Nephron progenitor cell (in vitro differentiated cells): ENCODE results near the gene SH2B3.
A peak's percentile ranks its signal among the peaks of the same experiment; 100 is the strongest.

Experiments
- DNase-seq: peaks from one replicate; pipeline ENCODE4 v3.0.0; 2021
- H3K27ac Mint-ChIP-seq: 2 replicates; pipeline ENCODE4 v1.8.0; 2021; ENCODE audit warnings: mild to moderate bottlenecking, moderate library complexity, mixed read lengths
- H3K27me3 Mint-ChIP-seq: 2 replicates; pipeline ENCODE4 v1.8.0; 2021; ENCODE audit warnings: mild to moderate bottlenecking, low read depth, mixed read lengths; ENCODE audit not compliant: poor library complexity
- H3K36me3 Mint-ChIP-seq: 2 replicates; pipeline ENCODE4 v1.8.0; 2021; ENCODE audit warnings: low read depth, mixed read lengths
- H3K4me1 Mint-ChIP-seq: 2 replicates; pipeline ENCODE4 v1.8.0; 2021; ENCODE audit warnings: mixed read lengths
- H3K4me3 Mint-ChIP-seq: 2 replicates; pipeline ENCODE4 v1.8.0; 2021; ENCODE audit warnings: mild to moderate bottlenecking, moderate library complexity, mixed read lengths
- H3K9me3 Mint-ChIP-seq: 2 replicates; pipeline ENCODE4 v1.8.0; 2021; ENCODE audit warnings: mild to moderate bottlenecking, moderate library complexity, mixed read lengths
- TF ChIP-seq, protein P1 (sequence below): fragments of 200-600 bp; sonication (generic); IDR thresholded peaks from 2 replicates; pipeline ENCODE4 v1.5.0; 2021; ENCODE audit warnings: antibody characterized with exemption

Gene SH2B3

DNA sequence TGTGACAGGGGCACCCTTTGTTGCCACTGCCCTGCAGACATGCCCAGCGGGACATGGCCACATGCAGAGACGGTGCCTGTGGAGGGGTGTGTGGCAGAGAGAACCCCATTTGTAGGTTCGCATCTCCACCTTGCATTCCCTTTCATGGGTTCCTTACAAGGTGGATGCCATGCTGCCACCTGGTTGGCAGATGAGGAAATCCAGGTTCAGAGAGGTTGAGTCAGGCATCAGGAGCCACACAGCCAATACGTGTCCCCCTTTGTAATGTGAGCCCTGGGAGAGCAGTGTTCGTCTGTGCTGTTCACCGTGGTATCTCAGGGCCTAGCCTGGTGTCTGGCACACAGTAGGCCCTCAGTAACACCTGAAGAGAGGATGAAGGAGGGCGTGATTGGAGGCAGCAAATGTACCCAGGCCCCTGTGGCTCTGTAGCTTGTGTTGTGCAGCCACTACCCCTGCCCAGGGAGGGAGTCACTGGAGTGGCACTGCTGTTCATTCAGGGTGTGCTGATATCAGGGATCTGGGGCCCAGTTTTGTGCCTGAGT lies 9.1 kb downstream of the SH2B3 start:
- TF ChIP-seq, protein P1, sequence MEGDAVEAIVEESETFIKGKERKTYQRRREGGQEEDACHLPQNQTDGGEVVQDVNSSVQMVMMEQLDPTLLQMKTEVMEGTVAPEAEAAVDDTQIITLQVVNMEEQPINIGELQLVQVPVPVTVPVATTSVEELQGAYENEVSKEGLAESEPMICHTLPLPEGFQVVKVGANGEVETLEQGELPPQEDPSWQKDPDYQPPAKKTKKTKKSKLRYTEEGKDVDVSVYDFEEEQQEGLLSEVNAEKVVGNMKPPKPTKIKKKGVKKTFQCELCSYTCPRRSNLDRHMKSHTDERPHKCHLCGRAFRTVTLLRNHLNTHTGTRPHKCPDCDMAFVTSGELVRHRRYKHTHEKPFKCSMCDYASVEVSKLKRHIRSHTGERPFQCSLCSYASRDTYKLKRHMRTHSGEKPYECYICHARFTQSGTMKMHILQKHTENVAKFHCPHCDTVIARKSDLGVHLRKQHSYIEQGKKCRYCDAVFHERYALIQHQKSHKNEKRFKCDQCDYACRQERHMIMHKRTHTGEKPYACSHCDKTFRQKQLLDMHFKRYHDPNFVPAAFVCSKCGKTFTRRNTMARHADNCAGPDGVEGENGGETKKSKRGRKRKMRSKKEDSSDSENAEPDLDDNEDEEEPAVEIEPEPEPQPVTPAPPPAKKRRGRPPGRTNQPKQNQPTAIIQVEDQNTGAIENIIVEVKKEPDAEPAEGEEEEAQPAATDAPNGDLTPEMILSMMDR, result no peak
- no peak for DNase-seq
- Mint-ChIP-seq H3K4me3 (no peak overlapping the region), H3K4me1 (peaks cover 34% of the 10 kb centered on the region), H3K9me3 (no peaks in the 10 kb centered on the region), H3K36me3 (peaks cover 16% of the 10 kb centered on the region), H3K27me3 (no peaks in the 10 kb centered on the region), H3K27ac (no peak overlapping the region)

DNA sequence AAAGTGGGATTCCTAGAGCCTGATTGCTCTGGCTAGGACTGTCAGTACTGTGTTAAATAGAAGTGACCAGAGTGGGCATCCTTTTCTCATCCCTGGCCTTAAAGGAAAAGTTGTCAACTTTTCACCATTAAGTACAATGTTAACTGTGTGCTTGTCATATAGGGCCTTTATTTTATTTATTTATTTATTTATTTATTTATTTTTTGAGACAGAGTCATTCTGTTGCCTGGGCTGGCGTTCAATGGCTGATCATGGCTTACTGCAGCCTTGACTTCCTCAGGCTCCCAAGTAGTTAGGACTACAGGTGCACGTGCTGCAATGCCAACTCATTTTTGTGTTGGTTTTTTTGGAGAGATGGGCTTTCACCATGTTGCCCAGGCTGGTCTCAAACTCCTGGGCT lies 11.6 kb downstream of the SH2B3 start:
- Mint-ChIP-seq H3K4me1 (peaks cover 17% of the 10 kb centered on the region), H3K27me3 (no peaks in the 10 kb centered on the region), H3K9me3 (no peaks in the 10 kb centered on the region), H3K4me3 (no peak overlapping the region), H3K27ac (no peak overlapping the region), H3K36me3 (peaks cover 30% of the 10 kb centered on the region)
- no peak for DNase-seq
- TF ChIP-seq, protein P1, result no peak

DNA sequence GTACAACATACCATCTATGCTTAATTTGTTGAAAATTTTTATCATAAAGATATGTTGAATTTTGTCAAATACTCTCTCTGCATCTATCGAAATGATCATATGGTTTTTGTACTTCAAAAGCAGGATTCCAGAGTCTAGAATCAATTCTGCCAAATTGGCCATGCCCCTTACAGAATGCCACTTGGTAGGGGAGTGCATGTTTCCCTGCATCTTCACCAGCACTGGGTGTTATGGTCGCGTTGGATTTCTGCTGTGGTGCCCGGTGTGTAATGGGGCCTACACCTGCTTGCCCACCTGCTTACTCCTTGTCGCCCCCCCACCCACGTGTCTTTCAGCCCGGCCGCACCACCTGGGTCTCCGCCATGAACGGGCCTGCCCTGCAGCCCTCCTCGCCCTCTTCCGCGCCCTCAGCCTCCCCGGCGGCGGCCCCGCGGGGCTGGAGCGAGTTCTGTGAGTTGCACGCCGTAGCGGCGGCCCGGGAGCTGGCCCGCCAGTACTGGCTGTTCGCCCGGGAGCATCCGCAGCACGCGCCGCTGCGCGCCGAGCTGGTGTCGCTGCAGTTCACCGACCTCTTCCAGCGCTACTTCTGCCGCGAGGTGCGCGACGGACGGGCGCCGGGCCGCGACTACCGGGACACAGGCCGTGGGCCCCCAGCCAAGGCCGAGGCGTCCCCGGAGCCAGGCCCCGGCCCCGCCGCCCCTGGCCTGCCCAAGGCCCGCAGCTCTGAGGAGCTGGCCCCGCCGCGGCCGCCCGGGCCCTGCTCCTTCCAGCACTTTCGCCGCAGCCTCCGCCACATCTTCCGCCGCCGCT lies 12.3 kb downstream of the SH2B3 start:
- H3K27ac Mint-ChIP-seq, result no peak overlapping the region

DNA sequence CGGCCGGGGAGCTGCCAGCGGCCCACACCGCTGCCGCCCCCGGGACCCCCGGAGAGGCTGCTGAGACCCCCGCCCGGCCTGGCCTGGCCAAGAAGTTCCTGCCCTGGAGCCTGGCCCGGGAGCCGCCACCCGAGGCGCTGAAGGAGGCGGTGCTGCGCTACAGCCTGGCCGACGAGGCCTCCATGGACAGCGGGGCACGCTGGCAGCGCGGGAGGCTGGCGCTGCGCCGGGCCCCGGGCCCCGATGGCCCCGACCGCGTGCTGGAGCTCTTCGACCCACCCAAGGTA lies 12.8 kb downstream of the SH2B3 start:
- peaks cover 34% of the 10 kb centered on the region for H3K36me3 Mint-ChIP-seq
- TF ChIP-seq, protein P1, result no peak
- H3K4me1 Mint-ChIP-seq, result peaks cover 4% of the 10 kb centered on the region
- DNase-seq, result no peak
- H3K27ac Mint-ChIP-seq, result no peak overlapping the region
- no peaks in the 10 kb centered on the region for H3K9me3 Mint-ChIP-seq
- no peaks in the 10 kb centered on the region for H3K27me3 Mint-ChIP-seq
- H3K4me3 Mint-ChIP-seq, result no peak overlapping the region

More for the DNA sequence above, 12.3 kb downstream of the SH2B3 start:
- no peaks in the 10 kb centered on the region for H3K9me3 Mint-ChIP-seq
- H3K36me3 Mint-ChIP-seq, result peaks cover 33% of the 10 kb centered on the region
- no peaks in the 10 kb centered on the region for H3K27me3 Mint-ChIP-seq
- TF ChIP-seq, protein P1, result no peak
- no peak overlapping the region for H3K4me3 Mint-ChIP-seq
- peaks cover 10% of the 10 kb centered on the region for H3K4me1 Mint-ChIP-seq
- DNase-seq, result no peak

DNA sequence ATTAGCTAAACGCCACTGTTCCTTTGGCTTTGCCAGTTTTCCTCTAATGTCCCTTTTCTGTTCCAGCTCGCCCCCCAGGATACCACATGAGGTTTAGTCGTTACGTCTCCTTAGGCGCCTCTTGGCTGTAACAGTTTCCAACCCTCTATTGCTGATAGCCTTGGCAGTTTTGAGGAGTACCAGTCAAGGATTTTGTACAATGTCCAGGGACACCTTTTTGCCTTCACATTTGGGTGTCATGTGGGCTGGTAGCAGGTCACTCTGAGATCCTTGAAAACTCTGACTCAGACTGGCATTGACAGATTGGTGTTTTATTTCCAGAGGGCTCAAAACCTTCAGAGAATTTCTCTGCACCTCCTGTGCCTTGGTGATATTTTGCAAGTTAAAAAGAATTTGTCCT lies 14.1 kb downstream of the SH2B3 start:
- Mint-ChIP-seq H3K36me3 (peaks cover 34% of the 10 kb centered on the region), H3K4me3 (no peak overlapping the region), H3K4me1 (peaks cover 6% of the 10 kb centered on the region), H3K9me3 (no peaks in the 10 kb centered on the region), H3K27me3 (no peaks in the 10 kb centered on the region), H3K27ac (peak overlapping the region; percentile 42)
- TF ChIP-seq, protein P1, result no peak
- no peak for DNase-seq

DNA sequence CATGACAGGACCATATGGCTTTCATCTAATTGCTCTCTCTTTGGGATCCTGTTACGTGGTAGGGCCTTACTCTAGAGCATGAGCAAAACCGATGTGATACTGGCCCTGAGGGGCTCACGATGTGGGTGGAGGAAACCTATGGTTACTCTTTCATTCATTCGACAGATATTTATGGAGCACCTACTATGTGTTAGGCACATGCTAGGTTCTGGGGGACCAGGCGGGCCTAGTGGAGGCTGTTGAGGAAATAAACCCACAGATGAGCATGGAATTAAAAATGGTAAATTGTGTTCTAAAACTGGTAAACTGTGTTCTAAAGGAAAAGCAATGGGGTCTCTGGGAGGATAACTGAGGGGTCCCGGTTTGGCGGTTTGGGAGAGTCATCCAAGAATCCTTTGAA lies 14.8 kb downstream of the SH2B3 start:
- H3K36me3 Mint-ChIP-seq, result peaks cover 34% of the 10 kb centered on the region
- no peaks in the 10 kb centered on the region for H3K27me3 Mint-ChIP-seq
- DNase-seq, result no peak
- H3K9me3 Mint-ChIP-seq, result no peaks in the 10 kb centered on the region
- TF ChIP-seq, protein P1, result no peak
- H3K4me1 Mint-ChIP-seq, result peaks cover 13% of the 10 kb centered on the region
- peak overlapping the region; percentile 16 for H3K27ac Mint-ChIP-seq
- no peak overlapping the region for H3K4me3 Mint-ChIP-seq
